Testis (tissue), 3 donors: Measurements from ENCODE around the gene SYCE3. TPM values are rescaled to one million over a fixed set of nuclear protein-coding genes. Genes with fewer than 3 reads are reported as not detected.

Source experiments
- DNase-seq: peaks from one replicate; pipeline ENCODE4 v3.0.0-alpha.2; 2019
- H3K27ac ChIP-seq, 2 donors: fragments of 200-600 bp; sonication (generic); one replicate each; pipeline ENCODE4 v1.5.1; 2019
- H3K27me3 ChIP-seq: fragments of 200-600 bp; sonication (generic); one replicate; pipeline ENCODE4 v1.5.1; 2019
- H3K36me3 ChIP-seq: fragments of 200-600 bp; sonication (generic); one replicate; pipeline ENCODE4 v1.5.1; 2017; ENCODE audit warnings: low read depth; ENCODE audit errors: missing control alignments
- H3K4me1 ChIP-seq: fragments of 200-600 bp; sonication (generic); one replicate; pipeline ENCODE4 v1.5.1; 2019
- H3K4me3 ChIP-seq, 2 donors: fragments of 200-600 bp; sonication (generic); one replicate each; pipeline ENCODE4 v1.5.1; 2017 to 2019
- H3K9me3 ChIP-seq: fragments of 200-600 bp; sonication (generic); one replicate; pipeline ENCODE4 v1.5.1; 2017
- POLR2A ChIP-seq: fragments of 450-650 bp; IDR thresholded peaks from one replicate; pipeline ENCODE4 v1.6.1; 2017; ENCODE audit warnings: antibody characterized with exemption, mild to moderate bottlenecking, moderate library complexity
- WGBS, 2 donors: methylation state at CpG; one replicate each; pipeline ENCODE4 v1.1.5; 2018; 5-methylcytosine and 5-hydroxymethylcytosine counted together
- intact Hi-C: fragments of 100-400 bp; cut with DNase I; formaldehyde crosslinking; loops from one replicate; pipeline ENCODE4 v1.15.1; 2023; ENCODE audit warnings: low total_unique reads
- polyA plus RNA-seq: library from polyadenylated mRNA; stranded (reverse); fragments of 350-450 nt; fragmentation: Illumina TruSeq; extraction: RNeasy Lipid Tissue Mini Kit (QIAGEN cat#74804); gene quantifications from one replicate; pipeline ENCODE4 v1.2.3, GENCODE V29; 2014; ENCODE audit warnings: low read depth, low replicate concordance; ENCODE audit not compliant: insufficient read depth
- total RNA-seq, 2 donors: library from RNA; depleted of rRNA; stranded (reverse); fragments of >200 nt; gene quantifications; one replicate each; pipeline ENCODE4 v1.2.3, GENCODE V29; 2016
- TF ChIP-seq, protein P1 (sequence below), 3 experiments: fragments of 450-650 bp in 2 of 3; fragments of 200-600 bp in 1 of 3; sonication (generic) in 1 of 3; IDR thresholded peaks; one replicate each; pipeline ENCODE4 v1.5.1; 2016 to 2019; ENCODE audit warnings: antibody characterized with exemption in 3 of 3, mild to moderate bottlenecking in 2 of 3, moderate library complexity in 1 of 3

The SYCE3 gene
- total and polyA plus RNA-seq, 3 donors from 2014 or later, result 40.4 to 183 (median 71.9) TPM

DNA sequence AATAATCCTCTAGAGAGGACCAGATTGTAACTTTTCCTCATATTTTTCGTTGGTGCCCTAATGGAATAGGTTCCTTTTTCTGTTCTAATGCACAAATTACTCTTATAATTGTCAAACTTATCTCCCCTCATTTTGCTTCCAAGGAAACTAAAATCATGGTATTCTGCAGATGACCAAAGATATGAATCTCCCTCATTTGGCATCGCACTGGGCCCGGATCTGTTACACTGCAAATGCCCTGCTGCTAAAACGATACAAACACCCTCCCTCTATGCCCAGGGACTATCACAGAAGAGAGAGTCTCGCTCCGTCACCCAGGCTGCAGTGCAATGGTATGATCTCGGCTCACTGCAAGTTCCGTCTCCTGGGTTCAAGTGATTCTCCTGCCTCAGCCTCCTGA, 9.4 kb downstream of the SYCE3 start:
- no peaks in the 10 kb centered on the region for H3K27me3 ChIP-seq
- intact Hi-C loops, result no loop called here
- no peaks in the 10 kb centered on the region for H3K9me3 ChIP-seq
- no peaks in the 10 kb centered on the region for H3K36me3 ChIP-seq
- no peak for DNase-seq
- peaks cover 3% of the 10 kb centered on the region for H3K4me1 ChIP-seq
- no peak overlapping the region for H3K4me3 ChIP-seq
- TF ChIP-seq, protein P1, sequence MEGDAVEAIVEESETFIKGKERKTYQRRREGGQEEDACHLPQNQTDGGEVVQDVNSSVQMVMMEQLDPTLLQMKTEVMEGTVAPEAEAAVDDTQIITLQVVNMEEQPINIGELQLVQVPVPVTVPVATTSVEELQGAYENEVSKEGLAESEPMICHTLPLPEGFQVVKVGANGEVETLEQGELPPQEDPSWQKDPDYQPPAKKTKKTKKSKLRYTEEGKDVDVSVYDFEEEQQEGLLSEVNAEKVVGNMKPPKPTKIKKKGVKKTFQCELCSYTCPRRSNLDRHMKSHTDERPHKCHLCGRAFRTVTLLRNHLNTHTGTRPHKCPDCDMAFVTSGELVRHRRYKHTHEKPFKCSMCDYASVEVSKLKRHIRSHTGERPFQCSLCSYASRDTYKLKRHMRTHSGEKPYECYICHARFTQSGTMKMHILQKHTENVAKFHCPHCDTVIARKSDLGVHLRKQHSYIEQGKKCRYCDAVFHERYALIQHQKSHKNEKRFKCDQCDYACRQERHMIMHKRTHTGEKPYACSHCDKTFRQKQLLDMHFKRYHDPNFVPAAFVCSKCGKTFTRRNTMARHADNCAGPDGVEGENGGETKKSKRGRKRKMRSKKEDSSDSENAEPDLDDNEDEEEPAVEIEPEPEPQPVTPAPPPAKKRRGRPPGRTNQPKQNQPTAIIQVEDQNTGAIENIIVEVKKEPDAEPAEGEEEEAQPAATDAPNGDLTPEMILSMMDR (IDR thresholded peaks at IDR 0.05), result no peak
- no peak for TF ChIP-seq POLR2A
- WGBS, 2 donors, result 79% methylated on average over 8 of the region's 8 CpGs
- H3K27ac ChIP-seq, result no peak overlapping the region

DNA sequence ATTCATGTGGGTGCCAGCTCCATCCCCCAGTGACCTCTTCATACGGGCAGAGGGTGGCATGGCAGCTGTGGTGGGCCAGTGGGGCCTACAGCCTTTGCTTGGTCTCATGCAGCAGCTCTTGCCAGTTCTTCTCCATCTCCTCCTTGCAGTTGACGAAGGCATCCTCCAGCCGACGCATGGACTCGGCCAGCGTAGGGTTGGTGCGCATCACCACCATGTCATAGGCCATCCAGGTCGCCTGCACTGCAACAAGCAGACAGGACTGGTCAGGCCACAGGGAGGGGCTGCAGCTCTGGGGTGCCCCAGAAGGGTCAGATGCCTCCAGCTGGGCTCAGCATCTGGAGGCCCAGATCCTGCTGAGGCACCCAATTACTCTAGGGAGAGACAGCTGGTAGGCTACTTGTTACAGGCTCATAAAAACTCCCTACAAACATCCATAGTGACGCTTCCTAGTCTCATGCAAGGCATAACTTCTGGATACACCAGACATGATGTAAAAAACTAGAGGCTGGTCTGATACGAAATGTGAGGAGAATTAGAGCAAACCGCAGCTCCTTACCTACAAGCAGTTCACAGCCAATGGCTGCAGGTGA, 11.5 kb downstream of the SYCE3 start:
- Histone ChIP-seq H3K4me1 (peaks cover 11% of the 10 kb centered on the region), H3K9me3 (no peaks in the 10 kb centered on the region), H3K27ac (no peak overlapping the region), H3K4me3 (no peak overlapping the region), H3K27me3 (no peaks in the 10 kb centered on the region), H3K36me3 (no peaks in the 10 kb centered on the region)
- no peak for DNase-seq
- WGBS, 2 donors, result 92% methylated on average over 10 to 11 of the region's 11 CpGs
- intact Hi-C loops, result no loop called here
- no peak for TF ChIP-seq POLR2A
- TF ChIP-seq, protein P1 (IDR thresholded peaks at IDR 0.05), result no peak

DNA sequence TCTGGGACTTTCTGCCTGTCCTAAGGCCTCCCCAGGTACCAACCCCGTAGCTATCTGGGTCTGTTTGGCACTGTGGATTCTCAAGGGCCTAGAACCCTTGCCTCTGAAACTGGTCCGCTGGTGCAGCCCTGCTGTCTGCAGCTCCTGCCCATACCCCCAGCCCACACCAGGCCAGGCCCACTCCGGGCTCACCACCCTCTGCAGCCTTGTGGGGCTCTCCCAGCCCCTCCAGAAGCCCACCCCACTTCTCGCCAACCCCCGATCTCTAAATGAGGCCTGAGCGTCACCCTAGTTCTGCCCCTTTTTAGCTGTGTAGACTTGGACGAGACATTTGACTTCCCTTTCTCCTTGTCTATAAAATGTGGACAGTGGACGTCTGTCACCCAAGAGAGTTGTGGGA, 12.3 kb downstream of the SYCE3 start:
- Histone ChIP-seq H3K36me3 (no peaks in the 10 kb centered on the region), H3K9me3 (no peaks in the 10 kb centered on the region), H3K4me1 (peaks cover 11% of the 10 kb centered on the region), H3K4me3 (no peak overlapping the region), H3K27ac (no peak overlapping the region), H3K27me3 (no peaks in the 10 kb centered on the region)
- no peak for DNase-seq
- intact Hi-C loops, result no loop called here
- no peak for TF ChIP-seq POLR2A
- TF ChIP-seq, protein P1 (IDR thresholded peaks at IDR 0.05), result no peak
- 86 to 92% methylated on average over 8 of the region's 8 CpGs for WGBS, 2 donors

DNA sequence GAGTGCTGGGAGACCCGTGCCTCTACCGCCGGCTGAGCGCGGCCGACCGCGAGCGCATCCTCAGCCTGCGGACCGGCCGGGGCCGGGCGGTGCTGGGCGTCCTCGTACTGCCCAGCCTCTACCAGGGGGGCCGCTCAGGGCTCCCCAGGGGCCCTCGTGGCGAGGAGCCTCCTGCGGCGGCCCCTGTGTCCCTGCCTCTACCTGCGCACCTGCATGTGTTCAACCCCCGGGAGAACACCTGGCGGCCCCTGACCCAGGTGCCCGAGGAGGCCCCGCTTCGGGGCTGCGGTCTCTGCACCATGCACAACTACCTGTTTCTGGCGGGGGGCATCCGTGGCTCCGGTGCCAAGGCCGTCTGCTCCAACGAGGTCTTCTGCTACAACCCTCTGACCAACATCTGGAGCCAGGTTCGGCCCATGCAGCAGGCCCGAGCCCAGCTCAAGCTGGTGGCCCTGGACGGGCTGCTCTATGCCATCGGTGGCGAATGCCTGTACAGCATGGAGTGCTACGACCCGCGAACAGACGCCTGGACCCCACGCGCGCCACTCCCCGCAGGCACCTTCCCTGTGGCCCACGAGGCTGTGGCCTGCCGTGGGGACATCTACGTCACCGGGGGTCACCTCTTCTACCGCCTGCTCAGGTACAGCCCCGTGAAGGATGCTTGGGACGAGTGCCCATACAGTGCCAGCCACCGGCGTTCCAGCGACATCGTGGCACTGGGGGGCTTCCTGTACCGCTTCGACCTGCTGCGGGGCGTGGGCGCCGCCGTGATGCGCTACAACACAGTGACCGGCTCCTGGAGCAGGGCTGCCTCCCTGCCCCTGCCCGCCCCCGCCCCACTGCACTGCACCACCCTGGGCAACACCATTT, 13.6 kb downstream of the SYCE3 start:
- H3K4me3 ChIP-seq, result peak overlapping the region in 1 of 2 donors; percentile 24
- no peak for DNase-seq
- peaks cover 11% of the 10 kb centered on the region for H3K4me1 ChIP-seq
- no peaks in the 10 kb centered on the region for H3K9me3 ChIP-seq
- H3K27me3 ChIP-seq, result no peaks in the 10 kb centered on the region
- no peaks in the 10 kb centered on the region for H3K36me3 ChIP-seq
- TF ChIP-seq, protein P1 (IDR thresholded peaks at IDR 0.05), result no peak
- no peak overlapping the region for H3K27ac ChIP-seq
- WGBS, 2 donors, result 65 to 84% methylated on average over 35 to 45 of the region's 68 CpGs
- intact Hi-C loops, result no loop called here
